PC-3 (cell line): ENCODE measurements around the gene PIM1. TPM values are rescaled to one million over a fixed set of nuclear protein-coding genes. Genes with fewer than 3 reads are reported as not detected.

ENCODE experiments used
- ATAC-seq: fragments of 200-7000 bp; cut with Tn5 transposase; 2 replicates; pipeline ENCODE4 v1.9.1; 2020; ENCODE audit warnings: mild to moderate bottlenecking, moderate library complexity
- BruUV-seq: library from RNA; stranded (reverse); fragments of 400-500 nt; replicated peaks from 2 replicates; lab custom pipeline; 2021; lab: Mats Ljungman, UMichigan
- CTCF ChIA-PET: fragments of 300-600 bp; sonication (Branson Sonifier 250); formaldehyde crosslinking; loops from one replicate; lab custom pipeline; 2022; ENCODE audit warnings: antibody characterized with exemption; lab: Charles Lee
- POLR2A ChIA-PET: fragments of 300-600 bp; sonication (Branson Sonifier 250); formaldehyde crosslinking; loops from one replicate; lab custom pipeline; 2022; ENCODE audit warnings: antibody characterized with exemption; ENCODE audit not compliant: unreplicated experiment; lab: Charles Lee
- DNase-seq: peaks from one replicate; pipeline ENCODE4 v3.0.0-alpha.2; 2015
- H2AFZ ChIP-seq: fragments of 300-600 bp; sonication (generic); 2 replicates; pipeline ENCODE4 v1.6.0; 2016; ENCODE audit warnings: antibody characterized with exemption, low read length
- H3F3A ChIP-seq: fragments of 300-600 bp; sonication (generic); one replicate; pipeline ENCODE4 v1.6.0; 2017; ENCODE audit warnings: antibody characterized with exemption, low read length, control low read depth, mild to moderate bottlenecking; ENCODE audit not compliant: unreplicated experiment
- H3K27ac ChIP-seq: fragments of 300-600 bp; sonication (generic); 2 replicates; pipeline ENCODE4 v1.5.1; 2016; ENCODE audit warnings: mild to moderate bottlenecking, low read length
- H3K27me3 ChIP-seq: fragments of 300-600 bp; sonication (generic); 2 replicates; pipeline ENCODE4 v1.6.1; 2016; ENCODE audit warnings: low read length, mixed read lengths
- H3K36me3 ChIP-seq: fragments of 300-600 bp; sonication (generic); 2 replicates; pipeline ENCODE4 v1.6.1; 2016; ENCODE audit warnings: low read depth, mixed run types, low read length, mixed read lengths
- H3K4me1 ChIP-seq: fragments of 300-600 bp; sonication (generic); 2 replicates; pipeline ENCODE4 v1.5.1; 2016; ENCODE audit warnings: low read length; ENCODE audit not compliant: insufficient read depth
- H3K4me2 ChIP-seq: fragments of 300-600 bp; sonication (generic); 2 replicates; pipeline ENCODE4 v1.6.0; 2016; ENCODE audit warnings: low read length
- H3K4me3 ChIP-seq: fragments of 300-600 bp; sonication (generic); 2 replicates; pipeline ENCODE4 v1.5.1; 2016; ENCODE audit warnings: mild to moderate bottlenecking, low read length, mixed read lengths
- H3K79me2 ChIP-seq: fragments of 300-600 bp; sonication (generic); 2 replicates; pipeline ENCODE4 v1.6.1; 2017; ENCODE audit warnings: low read length, mixed read lengths
- H3K9ac ChIP-seq: fragments of 300-600 bp; sonication (generic); 2 replicates; pipeline ENCODE4 v1.6.0; 2016; ENCODE audit warnings: mild to moderate bottlenecking, low read length
- H3K9me2 ChIP-seq: fragments of 300-600 bp; sonication (generic); replicated peaks from 2 replicates; pipeline ENCODE4 v1.6.1; 2016; ENCODE audit warnings: mixed run types, low read length, mixed read lengths
- H3K9me3 ChIP-seq: fragments of 300-600 bp; sonication (generic); 2 replicates; pipeline ENCODE4 v1.6.1; 2016; ENCODE audit warnings: low read length, mixed read lengths
- H4K20me1 ChIP-seq: fragments of 300-600 bp; sonication (generic); 2 replicates; pipeline ENCODE4 v1.6.1; 2016; ENCODE audit warnings: low read length, mixed read lengths
- CTCF ChIP-seq: fragments of 300-600 bp; sonication (generic); conservative IDR thresholded peaks from 2 replicates; pipeline ENCODE4 v1.5.1; 2017; ENCODE audit warnings: antibody characterized with exemption, low read depth, mild to moderate bottlenecking, low read length
- EZH2 ChIP-seq: fragments of 300-600 bp; sonication (generic); IDR thresholded peaks from one replicate; pipeline ENCODE4 v1.6.1; 2017; ENCODE audit warnings: antibody characterized with exemption, mild to moderate bottlenecking, low read length; ENCODE audit not compliant: unreplicated experiment
- EZH2phosphoT487 ChIP-seq: fragments of 300-600 bp; sonication (generic); IDR thresholded peaks from 2 replicates; pipeline ENCODE4 v1.6.1; 2018; ENCODE audit warnings: mild to moderate bottlenecking, antibody characterized with exemption, low read length, borderline replicate concordance
- intact Hi-C: fragments of 100-400 bp; cut with micrococcal nuclease; formaldehyde crosslinking; loops from 2 replicates; pipeline ENCODE4 v1.9.0; 2023
- total RNA-seq: library from RNA; depleted of rRNA; stranded (reverse); fragments of >200 nt; gene quantifications from 2 replicates; pipeline ENCODE4 v1.2.3, GENCODE V29; 2014

PIM1 gene
- total RNA-seq, 1 experiment from 2014 or later, result 74.1 TPM

DNA sequence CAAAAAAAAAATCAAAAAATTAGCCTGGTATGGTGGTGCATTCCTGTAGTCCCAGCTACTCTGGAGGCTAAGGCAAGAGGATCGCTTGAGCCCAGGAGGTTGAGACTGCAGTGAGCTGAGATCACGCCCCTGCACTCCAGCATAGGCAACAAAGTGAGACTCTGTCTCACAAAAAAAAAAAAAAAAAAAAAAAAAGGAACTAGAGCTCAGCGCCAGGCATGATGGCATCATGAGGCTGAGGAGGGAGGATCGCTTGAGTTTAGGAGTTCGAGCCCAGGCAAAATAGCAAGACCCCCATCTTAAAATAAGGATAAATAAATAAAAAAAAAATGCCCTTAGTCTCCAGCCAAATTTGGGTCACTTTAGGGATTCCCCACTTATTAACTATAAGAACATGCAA is 40.4 kb upstream of the PIM1 start:
- Histone ChIP-seq H4K20me1 (no peaks in the 10 kb centered on the region), H3K36me3 (no peaks in the 10 kb centered on the region), H3K79me2 (no peaks in the 10 kb centered on the region), H3K4me2 (no peak overlapping the region), H3K9me2 (no peaks in the 10 kb centered on the region), H3K27ac (peak overlapping the region; percentile 66; the same call in 1 of the 2 replicates), H3K9me3 (no peaks in the 10 kb centered on the region), H3K27me3 (no peaks in the 10 kb centered on the region), H2AFZ (no peak overlapping the region), H3K4me1 (peaks cover 52% of the 10 kb centered on the region), H3K4me3 (no peak overlapping the region), H3F3A (no peaks in the 10 kb centered on the region), H3K9ac (no peak overlapping the region)
- intact Hi-C loops, result no loop called here
- ATAC-seq (no peak), DNase-seq (no peak)
- ChIA-PET CTCF (no interaction called here), POLR2A (no interaction called here)
- no TSS peak for BruUV-seq
- TF ChIP-seq EZH2phosphoT487 (no peak), EZH2 (no peak)

GRCh38 chr6:37130704-37131103 is 39.2 kb upstream of the PIM1 start:
- DNase-seq (peak; percentile 50), ATAC-seq (no peak)
- Histone ChIP-seq H3K4me3 (no peak overlapping the region), H3K9me3 (no peaks in the 10 kb centered on the region), H3K27me3 (no peaks in the 10 kb centered on the region), H3K36me3 (no peaks in the 10 kb centered on the region), H3K4me1 (peaks cover 62% of the 10 kb centered on the region), H2AFZ (no peak overlapping the region), H3K9me2 (no peaks in the 10 kb centered on the region), H3F3A (no peaks in the 10 kb centered on the region), H3K27ac (peak overlapping the region; percentile 66), H4K20me1 (no peaks in the 10 kb centered on the region), H3K4me2 (no peak overlapping the region), H3K9ac (peak overlapping the region; percentile 30; the same call in 1 of the 2 replicates), H3K79me2 (no peaks in the 10 kb centered on the region)
- ChIA-PET POLR2A (interaction anchor here (0.6 kb wide), 2 partner anchors 106 to 118 kb away, joined by 3 to 25 read pairs; no protein-coding TSS in a partner anchor), CTCF (no interaction called here)
- no TSS peak for BruUV-seq
- TF ChIP-seq CTCF (no peak), EZH2 (no peak), EZH2phosphoT487 (no peak)
- intact Hi-C loops, result no loop called here

- Histone ChIP-seq H2AFZ (no peak overlapping the region), H3K9me2 (no peaks in the 10 kb centered on the region), H3K36me3 (no peaks in the 10 kb centered on the region), H4K20me1 (no peaks in the 10 kb centered on the region), H3K4me1 (peaks cover 68% of the 10 kb centered on the region), H3K79me2 (no peaks in the 10 kb centered on the region), H3K4me2 (no peak overlapping the region), H3K4me3 (no peak overlapping the region), H3K27me3 (no peaks in the 10 kb centered on the region), H3F3A (no peaks in the 10 kb centered on the region), H3K27ac (peak overlapping the region; percentile 53), H3K9me3 (no peaks in the 10 kb centered on the region), H3K9ac (peak overlapping the region; percentile 21)
- intact Hi-C loops, result no loop called here
- CTCF ChIA-PET, result no interaction called here
- POLR2A ChIA-PET, result interaction anchor here (0.6 kb wide), 2 partner anchors 107 to 119 kb away, joined by 3 to 25 read pairs; no protein-coding TSS in a partner anchor
- ATAC-seq (no peak), DNase-seq (no peak)
- no TSS peak for BruUV-seq
- no peak for TF ChIP-seq EZH2phosphoT487
- TF ChIP-seq EZH2, result no peak
- no peak for TF ChIP-seq CTCF
These were observed 38.6 kb upstream of the PIM1 start for GRCh38 chr6:37131104-37131959.
